ENCODE data around the gene SPOCK1.

Gene SPOCK1

GRCh38 chr5:137287569-137287968 is 211.6 kb downstream of the SPOCK1 start:
- Histone ChIP-seq H3K4me3 (no peak overlapping the region), H3K27ac (no peak overlapping the region)
- no peak for DNase-seq (ENCODE audit: low spot score)
- TF ChIP-seq CTCF (IDR thresholded peaks at IDR 0.05), result no peak

DNA sequence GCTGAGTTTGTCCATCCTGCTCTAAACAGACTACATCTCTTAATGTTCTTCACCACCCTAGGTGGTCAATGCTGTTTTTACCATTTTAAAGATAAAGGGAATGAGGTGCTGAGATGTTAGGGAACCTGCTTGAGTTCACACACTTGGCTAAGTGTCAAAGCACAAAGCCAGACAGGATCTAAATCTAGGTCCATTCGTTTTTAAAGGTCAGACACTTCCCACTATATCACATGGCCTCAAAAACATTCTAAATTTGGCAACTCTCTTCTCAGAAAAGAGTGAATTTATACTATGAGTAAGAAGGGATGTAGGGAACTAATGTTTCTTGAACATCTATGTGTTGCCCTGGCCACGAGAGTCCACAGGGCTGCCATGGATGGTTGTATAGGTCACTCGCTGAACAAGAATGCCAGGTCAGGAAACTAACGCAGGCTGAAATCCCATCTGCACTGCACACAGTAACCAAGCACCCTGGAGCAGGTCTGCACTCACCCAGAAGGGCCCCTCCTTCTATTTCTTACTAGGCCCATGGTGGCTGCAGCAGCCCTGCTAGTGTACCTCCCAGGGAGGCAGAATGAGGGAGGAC is 213.0 kb downstream of the SPOCK1 start:
- Histone ChIP-seq H3K27ac (no peak overlapping the region), H3K4me3 (no peak overlapping the region)
- no peak for DNase-seq (ENCODE audit: low spot score)
- TF ChIP-seq CTCF (IDR thresholded peaks at IDR 0.05), result no peak

- no peak for DNase-seq (ENCODE audit: low spot score)
- Histone ChIP-seq H3K4me3 (no peak overlapping the region), H3K27ac (no peak overlapping the region)
- no peak for TF ChIP-seq CTCF (IDR thresholded peaks at IDR 0.05)
Measured at GRCh38 chr5:137283801-137284200, 215.3 kb downstream of the SPOCK1 start.

DNA sequence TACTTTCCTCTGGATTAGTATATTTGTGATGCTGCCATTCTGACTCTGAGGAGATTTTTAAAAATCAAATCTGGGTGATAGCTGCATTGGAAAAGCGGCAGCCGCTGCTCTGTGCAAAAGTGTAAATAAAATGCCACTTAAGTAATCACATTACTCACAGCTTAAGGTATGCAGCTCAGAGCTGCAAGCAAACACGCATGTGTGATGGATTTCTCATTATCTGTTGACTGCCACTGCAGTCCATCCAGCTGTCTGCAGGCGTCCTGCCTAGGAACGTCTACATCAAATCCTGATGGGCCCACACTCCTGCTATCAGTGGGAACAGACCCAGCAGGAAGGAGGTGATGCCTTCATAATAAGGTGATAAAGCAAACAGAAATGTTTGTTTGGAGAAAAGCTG is 216.9 kb downstream of the SPOCK1 start:
- no peak overlapping the region for H3K27ac ChIP-seq
- no peak overlapping the region for H3K4me3 ChIP-seq
- no peak for TF ChIP-seq CTCF (IDR thresholded peaks at IDR 0.05)
- DNase-seq (ENCODE audit: low spot score), result no peak

GRCh38 chr5:137281201-137281600 is 217.9 kb downstream of the SPOCK1 start:
- no peak for TF ChIP-seq CTCF (IDR thresholded peaks at IDR 0.05)
- DNase-seq (ENCODE audit: low spot score), result no peak
- Histone ChIP-seq H3K4me3 (no peak overlapping the region), H3K27ac (no peak overlapping the region)

- H3K27ac ChIP-seq, result no peak overlapping the region
- TF ChIP-seq CTCF (IDR thresholded peaks at IDR 0.05), result no peak
- DNase-seq (ENCODE audit: low spot score), result no peak
- H3K4me3 ChIP-seq, result no peak overlapping the region
Measured at GRCh38 chr5:137280656-137281055, 218.5 kb downstream of the SPOCK1 start.

DNA sequence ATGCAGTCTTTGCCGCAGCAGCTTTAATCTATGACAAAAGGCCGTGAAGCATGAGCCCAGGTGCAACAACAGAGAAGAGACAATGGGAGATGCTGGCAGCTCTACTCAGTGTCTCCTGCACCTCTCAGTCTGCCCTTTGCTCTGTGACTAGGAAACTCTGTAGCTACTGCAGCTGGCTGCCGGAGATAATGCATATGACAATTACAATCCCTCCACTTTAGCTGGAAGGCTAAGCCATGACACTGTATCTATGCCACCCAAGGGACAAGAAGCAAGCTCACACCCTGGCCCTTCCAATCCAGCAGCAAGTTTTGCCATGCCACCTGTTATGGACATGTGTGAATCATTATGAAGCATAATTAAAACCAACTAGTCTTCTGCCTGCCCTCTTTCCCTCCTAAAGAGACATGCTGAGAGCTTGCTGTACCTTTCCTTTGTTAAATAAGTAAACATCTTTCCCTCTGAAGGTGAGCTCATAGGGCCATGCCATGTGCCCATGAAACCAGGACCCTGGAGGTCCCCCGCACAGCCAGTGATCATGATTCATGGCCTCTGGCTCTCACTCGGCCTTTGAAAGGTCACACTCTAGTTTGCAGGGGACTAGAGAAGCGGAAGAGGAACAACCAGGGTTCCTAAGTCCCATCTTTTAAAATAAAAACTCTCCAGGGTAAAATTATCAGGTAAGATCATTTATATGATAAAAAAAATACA is 219.4 kb downstream of the SPOCK1 start:
- H3K4me3 ChIP-seq, result no peak overlapping the region
- H3K27ac ChIP-seq, result no peak overlapping the region
- no peak for TF ChIP-seq CTCF (IDR thresholded peaks at IDR 0.05)
- no peak for DNase-seq (ENCODE audit: low spot score)
